SK-N-SH (cell line): ENCODE results near the gene ZBTB6. TPM values are rescaled to one million over a fixed set of nuclear protein-coding genes. Genes with fewer than 3 reads are reported as not detected.
A peak's percentile ranks its signal among the peaks of the same experiment; 100 is the strongest.

Source experiments
- CTCF ChIA-PET: fragments of 300-600, 350-600 bp; formaldehyde crosslinking; extraction: SDS; loops from one replicate; lab custom pipeline; 2021; lab: Yijun Ruan, JAX
- POLR2A ChIA-PET: fragments of 350-600 bp; sonication (Branson Sonifier 250); formaldehyde crosslinking; extraction: SDS; loops from one replicate; lab custom pipeline; 2020; ENCODE audit warnings: antibody characterized with exemption, inconsistent platforms; lab: Yijun Ruan, JAX
- DNase-seq: peaks from one replicate; pipeline ENCODE4 v3.0.0; 2012
- H2AFZ ChIP-seq: fragments of 200-600 bp; sonication (generic); 2 replicates; pipeline ENCODE4 v1.8.1; 2016; ENCODE audit warnings: antibody characterized with exemption, mild to moderate bottlenecking, low read depth
- H3F3A ChIP-seq: fragments of 200-600 bp; sonication (generic); replicated peaks from 2 replicates; pipeline ENCODE3; 2016; ENCODE audit warnings: antibody characterized with exemption, mild to moderate bottlenecking; ENCODE audit not compliant: insufficient read depth
- H3K27ac ChIP-seq, 2 experiments: fragments of 200-500 bp in 1 of 2; fragments of 200-600 bp in 1 of 2; sonication (Bioruptor generic) in 1 of 2; sonication (generic), shearing (Covaris generic) in 1 of 2; 2 replicates each; pipeline versions ENCODE4 v1.5.1 to v1.6.1; 2014 to 2016; ENCODE audit warnings: low read depth in 2 of 2, inconsistent platforms in 1 of 2, low read length in 1 of 2, mild to moderate bottlenecking in 1 of 2, mixed read lengths in 1 of 2
- H3K27me3 ChIP-seq: fragments of 200-600 bp; sonication (generic), shearing (Covaris generic); 2 replicates; pipeline ENCODE4 v1.6.1; 2016; ENCODE audit warnings: mixed run types; ENCODE audit not compliant: insufficient read depth
- H3K36me3 ChIP-seq, 2 experiments: fragments of 200-500 bp in 1 of 2; fragments of 200-600 bp in 1 of 2; sonication (Bioruptor generic) in 1 of 2; sonication (generic) in 1 of 2; replicated peaks in 1 of 2; 2 replicates each; pipeline versions ENCODE3 to v1.5.1; 2014 to 2016; ENCODE audit warnings: low read length in 1 of 2, mild to moderate bottlenecking in 1 of 2; ENCODE audit not compliant: insufficient read depth in 2 of 2, control insufficient read depth in 1 of 2
- H3K4me1 ChIP-seq, 2 experiments: fragments of 200-500 bp in 1 of 2; fragments of 200-600 bp in 1 of 2; sonication (Bioruptor generic) in 1 of 2; sonication (generic), shearing (Covaris generic) in 1 of 2; 2 replicates each; pipeline versions ENCODE4 v1.5.1 to v1.6.1; 2014 to 2016; ENCODE audit warnings: low read depth in 1 of 2, low read length in 1 of 2, mixed run types in 1 of 2; ENCODE audit not compliant: insufficient read depth in 2 of 2, control insufficient read depth in 1 of 2
- H3K4me2 ChIP-seq: fragments of 200-600 bp; sonication (generic), shearing (Covaris generic); 2 replicates; pipeline ENCODE4 v1.6.1; 2017; ENCODE audit warnings: mixed run types
- H3K4me3 ChIP-seq, 2 experiments: fragments of 200-500 bp in 1 of 2; fragments of 200-600 bp in 1 of 2; sonication (Bioruptor generic) in 1 of 2; sonication (generic), shearing (Covaris generic) in 1 of 2; 2 replicates each; pipeline versions ENCODE4 v1.5.1 to v1.8.1; 2014 to 2016; ENCODE audit warnings: low read depth in 2 of 2, inconsistent platforms in 1 of 2, low read length in 1 of 2, mild to moderate bottlenecking in 1 of 2, mixed read lengths in 1 of 2, moderate library complexity in 1 of 2
- H3K79me2 ChIP-seq: fragments of 200-600 bp; sonication (generic); 2 replicates; pipeline ENCODE4 v1.8.1; 2017; ENCODE audit warnings: mild to moderate bottlenecking; ENCODE audit not compliant: insufficient read depth
- H3K9ac ChIP-seq: fragments of 200-600 bp; sonication (generic); 2 replicates; pipeline ENCODE4 v1.6.1; 2017; ENCODE audit warnings: mixed run types
- H3K9me2 ChIP-seq: fragments of 200-600 bp; sonication (generic); 2 replicates; pipeline ENCODE4 v1.6.1; 2017; ENCODE audit warnings: mixed run types
- H3K9me3 ChIP-seq: fragments of 200-600 bp; sonication (generic); 2 replicates; pipeline ENCODE4 v1.6.1; 2017; ENCODE audit warnings: mixed run types, mild to moderate bottlenecking, moderate library complexity
- H4K20me1 ChIP-seq: fragments of 200-600 bp; sonication (generic); 2 replicates; pipeline ENCODE4 v1.6.1; 2017; ENCODE audit warnings: mild to moderate bottlenecking, mixed run types; ENCODE audit not compliant: insufficient read depth
- CHD2 ChIP-seq: fragments of 150-350 bp; IDR thresholded peaks from 2 replicates; pipeline ENCODE4 v1.6.1; 2018; ENCODE audit warnings: low read length; ENCODE audit not compliant: partially characterized antibody
- ELF1 ChIP-seq: IDR thresholded peaks from 2 replicates; pipeline ENCODE4 v1.4.0; 2012
- EZH2phosphoT487 ChIP-seq: fragments of 200-600 bp; sonication (generic); IDR thresholded peaks from 2 replicates; pipeline ENCODE4 v1.6.1; 2017; ENCODE audit warnings: low read depth, mixed run types, mild to moderate bottlenecking, antibody characterized with exemption, moderate library complexity, borderline replicate concordance
- FOXJ3 ChIP-seq: sonication (generic); formaldehyde crosslinking; IDR thresholded peaks from 2 replicates; pipeline ENCODE4 v1.5.1; 2020; ENCODE audit warnings: mild to moderate bottlenecking, missing genetic modification reagents
- JUND ChIP-seq: IDR thresholded peaks from 2 replicates; pipeline ENCODE4 v1.4.0; 2012
- PBX3 ChIP-seq: IDR thresholded peaks from 2 replicates; pipeline ENCODE4; 2012
- POLR2AphosphoS5 ChIP-seq: IDR thresholded peaks from 2 replicates; pipeline ENCODE4 v1.6.1; 2012; ENCODE audit warnings: low read depth, low read length
- REST ChIP-seq: IDR thresholded peaks from 2 replicates; pipeline ENCODE4 v1.6.1; 2012; ENCODE audit warnings: mild to moderate bottlenecking, low read depth, low read length, moderate library complexity
- RFX5 ChIP-seq: IDR thresholded peaks from 2 replicates; pipeline ENCODE4 v1.6.1; 2012; ENCODE audit warnings: mild to moderate bottlenecking, improper control_type of control experiment, low read length
- RXRA ChIP-seq: IDR thresholded peaks from 2 replicates; pipeline ENCODE4 v1.4.0; 2012; ENCODE audit warnings: low read depth, mild to moderate bottlenecking, borderline replicate concordance
- SMC3 ChIP-seq: IDR thresholded peaks from 2 replicates; pipeline ENCODE4 v1.6.1; 2012; ENCODE audit warnings: low read depth, low read length, improper control_type of control experiment
- TAF1 ChIP-seq: IDR thresholded peaks from 2 replicates; pipeline ENCODE4 v1.6.1; 2012; ENCODE audit warnings: low read depth, mild to moderate bottlenecking, low read length, moderate library complexity, borderline replicate concordance
- TCF12 ChIP-seq: IDR thresholded peaks from 2 replicates; pipeline ENCODE4 v1.4.0; 2012
- TEAD4 ChIP-seq: IDR thresholded peaks from 2 replicates; pipeline ENCODE4 v1.4.0; 2012; ENCODE audit warnings: mild to moderate bottlenecking, borderline replicate concordance; ENCODE audit not compliant: insufficient read depth
- WGBS: methylation state at CpG from one replicate; pipeline ENCODE4 v1.1.6; 2017; ENCODE audit warnings: low lambda C conversion rate; 5-methylcytosine and 5-hydroxymethylcytosine counted together
- polyA plus RNA-seq, 3 experiments: library from polyadenylated mRNA; depleted of rRNA; stranded (reverse); fragments of >200 nt; gene quantifications; 2 replicates each; pipeline ENCODE4 v1.2.3, GENCODE V29; 2012
- TF ChIP-seq, protein P1 (sequence below): IDR thresholded peaks from 2 replicates; pipeline ENCODE4 v1.4.0; 2012; ENCODE audit warnings: low read depth, borderline replicate concordance

The ZBTB6 gene
- polyA plus RNA-seq, 1 of the 3 experiments (the other 2 are of a cell fraction): 2.2 TPM

DNA sequence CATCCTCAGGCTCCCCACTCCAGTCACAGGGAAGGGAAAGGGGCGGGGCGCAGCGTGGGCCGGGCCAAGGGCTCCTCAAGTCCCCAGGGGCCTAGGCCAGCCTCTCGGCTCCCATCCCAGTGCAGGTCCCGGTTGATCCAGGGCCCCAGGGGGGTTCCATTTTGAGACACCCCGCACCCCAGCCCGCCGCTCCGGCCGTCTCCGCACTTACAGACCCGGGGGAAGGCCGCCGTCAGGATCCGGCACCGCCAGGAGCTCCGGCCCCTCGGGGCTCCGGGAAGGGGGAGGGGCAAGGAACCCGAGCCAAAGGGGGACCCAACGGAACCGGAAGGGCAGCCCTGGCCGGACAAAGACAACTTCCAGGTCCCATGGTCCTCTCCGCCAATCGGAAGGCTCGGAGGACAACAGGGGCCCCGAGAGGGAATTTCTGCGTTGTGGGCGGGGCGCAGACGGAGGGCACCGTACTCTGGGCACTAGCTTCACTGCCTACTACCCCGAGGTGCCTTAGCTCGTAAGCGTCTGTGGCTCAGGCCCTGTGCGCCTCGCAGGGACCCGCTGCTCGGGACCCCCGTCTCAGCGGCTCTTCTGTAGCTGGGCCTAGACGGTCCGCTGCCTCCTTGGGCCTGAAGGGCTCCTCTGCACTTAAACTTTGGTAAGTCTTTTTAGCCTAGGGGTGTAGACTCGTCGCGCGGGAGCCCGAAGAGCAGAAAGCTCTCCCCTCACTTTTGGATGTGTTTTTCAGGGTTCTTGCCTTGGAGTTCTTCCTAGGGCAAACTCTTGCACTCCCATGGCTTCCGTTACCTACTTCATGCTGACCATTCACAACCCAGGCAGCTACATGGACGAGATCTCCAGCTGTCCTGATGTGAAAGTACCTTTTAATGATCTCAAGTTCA is 18.4 kb upstream of the ZBTB6 start, which contains the start of gene ZBTB26 (continued):
- TF ChIP-seq EZH2phosphoT487 (no peak), SMC3 (no peak), TEAD4 (0 out of 2 replicates have a peak, but pooled peaks have one; percentile 17), TCF12 (0 out of 2 replicates have a peak, but pooled peaks have one; percentile 41), RXRA (no peak), POLR2AphosphoS5 (peak; percentile 81), CHD2 (peak; percentile 94), FOXJ3 (peak; percentile 38; the same call in 1 of the 2 replicates), ELF1 (peak; percentile 75), JUND (no peak), PBX3 (no peak; the same call in 1 of the 2 replicates), TAF1 (0 out of 2 replicates have a peak, but pooled peaks have one; percentile 77), RFX5 (0 out of 2 replicates have a peak, but pooled peaks have one; percentile 27)
- TF ChIP-seq, protein P1, sequence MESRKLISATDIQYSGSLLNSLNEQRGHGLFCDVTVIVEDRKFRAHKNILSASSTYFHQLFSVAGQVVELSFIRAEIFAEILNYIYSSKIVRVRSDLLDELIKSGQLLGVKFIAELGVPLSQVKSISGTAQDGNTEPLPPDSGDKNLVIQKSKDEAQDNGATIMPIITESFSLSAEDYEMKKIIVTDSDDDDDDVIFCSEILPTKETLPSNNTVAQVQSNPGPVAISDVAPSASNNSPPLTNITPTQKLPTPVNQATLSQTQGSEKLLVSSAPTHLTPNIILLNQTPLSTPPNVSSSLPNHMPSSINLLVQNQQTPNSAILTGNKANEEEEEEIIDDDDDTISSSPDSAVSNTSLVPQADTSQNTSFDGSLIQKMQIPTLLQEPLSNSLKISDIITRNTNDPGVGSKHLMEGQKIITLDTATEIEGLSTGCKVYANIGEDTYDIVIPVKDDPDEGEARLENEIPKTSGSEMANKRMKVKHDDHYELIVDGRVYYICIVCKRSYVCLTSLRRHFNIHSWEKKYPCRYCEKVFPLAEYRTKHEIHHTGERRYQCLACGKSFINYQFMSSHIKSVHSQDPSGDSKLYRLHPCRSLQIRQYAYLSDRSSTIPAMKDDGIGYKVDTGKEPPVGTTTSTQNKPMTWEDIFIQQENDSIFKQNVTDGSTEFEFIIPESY: peak; percentile 59; the same call in 1 of the 2 replicates

- Histone ChIP-seq H3K9me2 (no peaks in the 10 kb centered on the region), H3F3A (peaks cover 8% of the 10 kb centered on the region), H4K20me1 (peaks cover 3% of the 10 kb centered on the region; the same call in 1 of the 2 replicates), H2AFZ (peak overlapping the region; percentile 87), H3K4me1 (peaks cover 0 to 9% of the 10 kb centered on the region in 2 experiments; a peak in 2 of 4 replicates), H3K36me3 (peaks cover 5 to 6% of the 10 kb centered on the region in 2 experiments), H3K27me3 (no peaks in the 10 kb centered on the region), H3K27ac (peak overlapping the region; percentile 77 to 89), H3K79me2 (peaks cover 92% of the 10 kb centered on the region), H3K9me3 (no peaks in the 10 kb centered on the region), H3K4me2 (peak overlapping the region; percentile 76), H3K4me3 (peak overlapping the region; percentile 84), H3K9ac (peak overlapping the region; percentile 92)
- CTCF ChIA-PET: interaction anchor here (0.8 to 1.7 kb wide), 6 partner anchors 9 to 419 kb away, joined by 3 to 5 read pairs (median 3); partner anchors contain the start of gene ZBTB6
- POLR2A ChIA-PET: interaction anchor here (0.6 to 4.1 kb wide), 4 partner anchors 10 to 398 kb away, joined by 3 to 30 read pairs (median 11); partner anchors contain the start of genes RABGAP1, RC3H2 and ZBTB6
- TF ChIP-seq RFX5: 0 out of 2 replicates have a peak, but pooled peaks have one; percentile 0
- TF ChIP-seq REST: 0 out of 2 replicates have a peak, but pooled peaks have one; percentile 2
- TF ChIP-seq, protein P1: no peak
- no peak for TF ChIP-seq SMC3
- WGBS: 5% methylated on average over 10 of the region's 10 CpGs
- no peak for DNase-seq
Observed at GRCh38 chr9:122930541-122931225, 17.6 kb upstream of the ZBTB6 start.
